Neural cell (in vitro differentiated cells): ENCODE data around the gene TLE7. TPM values are rescaled to one million over a fixed set of nuclear protein-coding genes. Genes with fewer than 3 reads are reported as not detected.

Experiments
- H2AFZ ChIP-seq: fragments of 200-600, 300-800 bp; sonication (generic), shearing (Covaris generic); 2 replicates; pipeline ENCODE4 v1.6.0; 2014; ENCODE audit warnings: low read depth, mild to moderate bottlenecking, antibody characterized with exemption, low read length, moderate library complexity
- H3F3A ChIP-seq: fragments of 200-600 bp; shearing (Covaris generic); 2 replicates; pipeline ENCODE4 v1.6.1; 2016; ENCODE audit warnings: mild to moderate bottlenecking, moderate library complexity, mixed read lengths, antibody characterized with exemption, low read length; ENCODE audit not compliant: insufficient read depth, poor library complexity, severe bottlenecking
- H3K27ac ChIP-seq: fragments of 200-600, 300-800 bp; sonication (generic), shearing (Covaris generic); 2 replicates; pipeline ENCODE4 v1.5.1; 2014; ENCODE audit warnings: mild to moderate bottlenecking, low read length, moderate library complexity
- H3K27me3 ChIP-seq: fragments of 300-800, 200-600 bp; sonication (generic), shearing (Covaris generic); 2 replicates; pipeline ENCODE4 v1.6.0; 2014; ENCODE audit warnings: mild to moderate bottlenecking, low read depth, low read length, moderate library complexity; ENCODE audit not compliant: insufficient read depth
- H3K36me3 ChIP-seq: fragments of 300-800, 200-600 bp; sonication (generic), shearing (Covaris generic); 2 replicates; pipeline ENCODE4 v1.5.1; 2014; ENCODE audit warnings: mild to moderate bottlenecking, antibody characterized with exemption, low read length, moderate library complexity; ENCODE audit not compliant: insufficient read depth
- H3K4me2 ChIP-seq: fragments of 300-800, 200-600 bp; sonication (generic), shearing (Covaris generic); 2 replicates; pipeline ENCODE4 v1.6.0; 2014; ENCODE audit warnings: mild to moderate bottlenecking, low read length
- H3K4me3 ChIP-seq: fragments of 300-800, 200-600 bp; sonication (generic), shearing (Covaris generic); 2 replicates; pipeline ENCODE4 v1.5.1; 2014; ENCODE audit warnings: mild to moderate bottlenecking, low read length, moderate library complexity
- H3K79me2 ChIP-seq: fragments of 200-600 bp; shearing (Covaris generic); replicated peaks from 2 replicates; pipeline ENCODE4 v1.6.0; 2014; ENCODE audit warnings: mild to moderate bottlenecking, low read length, moderate library complexity; ENCODE audit not compliant: insufficient read depth
- H3K9ac ChIP-seq: fragments of 300-800, 200-600 bp; sonication (generic), shearing (Covaris generic); 2 replicates; pipeline ENCODE4 v1.6.1; 2016; ENCODE audit warnings: mild to moderate bottlenecking, low read length, mixed read lengths
- H3K9me2 ChIP-seq: fragments of 200-600 bp; shearing (Covaris generic); 2 replicates; pipeline ENCODE4 v1.6.1; 2016; ENCODE audit warnings: mild to moderate bottlenecking, low read length, mixed read lengths; ENCODE audit not compliant: insufficient read depth
- H3K9me3 ChIP-seq: fragments of 200-600, 300-800 bp; sonication (generic), shearing (Covaris generic); 2 replicates; pipeline ENCODE4 v1.6.1; 2016; ENCODE audit warnings: mild to moderate bottlenecking, mixed run types, low read length, moderate library complexity, mixed read lengths
- H4K20me1 ChIP-seq: fragments of 200-600 bp; shearing (Covaris generic); 2 replicates; pipeline ENCODE4 v1.6.1; 2016; ENCODE audit warnings: mild to moderate bottlenecking, mixed run types; ENCODE audit not compliant: insufficient read depth
- CTCF ChIP-seq: fragments of 450-650 bp; IDR thresholded peaks from 2 replicates; pipeline ENCODE4 v1.5.1; 2014; ENCODE audit warnings: antibody characterized with exemption, mild to moderate bottlenecking, moderate library complexity; ENCODE audit not compliant: poor library complexity, severe bottlenecking
- EP300 ChIP-seq: fragments of 450-650 bp; conservative IDR thresholded peaks from 2 replicates; pipeline ENCODE4 v1.6.1; 2014; ENCODE audit warnings: antibody characterized with exemption, mild to moderate bottlenecking, moderate library complexity; ENCODE audit not compliant: poor library complexity, severe bottlenecking
- EZH2 ChIP-seq: fragments of 200-600, 300-800 bp; shearing (Covaris generic), sonication (generic); IDR thresholded peaks from 2 replicates; pipeline ENCODE4 v1.6.1; 2014; ENCODE audit warnings: antibody characterized with exemption, low read length, borderline replicate concordance, mild to moderate bottlenecking; ENCODE audit not compliant: insufficient read depth, poor library complexity, severe bottlenecking
- MXI1 ChIP-seq: fragments of 450-650 bp; conservative IDR thresholded peaks from 2 replicates; pipeline ENCODE4 v1.6.1; 2014; ENCODE audit warnings: antibody characterized with exemption, mild to moderate bottlenecking; ENCODE audit not compliant: poor library complexity, severe bottlenecking
- POLR2AphosphoS5 ChIP-seq: IDR thresholded peaks from 2 replicates; pipeline ENCODE4 v1.6.1; 2012
- RAD21 ChIP-seq: fragments of 450-650 bp; conservative IDR thresholded peaks from 2 replicates; pipeline ENCODE4 v1.6.1; 2014; ENCODE audit warnings: antibody characterized with exemption, mild to moderate bottlenecking, moderate library complexity
- REST ChIP-seq: IDR thresholded peaks from 2 replicates; pipeline ENCODE4 v1.6.1; 2012; ENCODE audit warnings: borderline replicate concordance
- SMC3 ChIP-seq: fragments of 450-650 bp; conservative IDR thresholded peaks from 2 replicates; pipeline ENCODE4 v1.6.1; 2014; ENCODE audit warnings: antibody characterized with exemption, mild to moderate bottlenecking, moderate library complexity; ENCODE audit not compliant: poor library complexity
- TAF1 ChIP-seq: IDR thresholded peaks from 2 replicates; pipeline ENCODE4 v1.6.1; 2012; ENCODE audit warnings: low read depth
- polyA plus RNA-seq: library from polyadenylated mRNA; depleted of rRNA; stranded (reverse); fragments of >200 nt; gene quantifications from 2 replicates; pipeline ENCODE4 v1.2.3, GENCODE V29; 2014

Gene TLE7
- polyA plus RNA-seq, 1 donor from 2014 or later, result not detected

GRCh38 chr16:71407731-71408130 lies 34.1 kb downstream of the TLE7 start:
- no peaks in the 10 kb centered on the region for H3K9me2 ChIP-seq
- no peaks in the 10 kb centered on the region for H3K79me2 ChIP-seq
- H3F3A ChIP-seq, result no peaks in the 10 kb centered on the region
- H3K27me3 ChIP-seq, result no peaks in the 10 kb centered on the region
- H4K20me1 ChIP-seq, result no peaks in the 10 kb centered on the region
- no peak overlapping the region for H3K27ac ChIP-seq
- no peak overlapping the region for H3K4me2 ChIP-seq
- H3K36me3 ChIP-seq, result no peaks in the 10 kb centered on the region
- H2AFZ ChIP-seq, result no peak overlapping the region
- no peak for TF ChIP-seq SMC3
- no peak overlapping the region for H3K9ac ChIP-seq
- no peak overlapping the region for H3K4me3 ChIP-seq
- H3K9me3 ChIP-seq, result no peaks in the 10 kb centered on the region

- no peak overlapping the region for H3K9ac ChIP-seq
- no peaks in the 10 kb centered on the region for H3K9me3 ChIP-seq
- H3K4me3 ChIP-seq, result no peak overlapping the region
- H3K36me3 ChIP-seq, result no peaks in the 10 kb centered on the region
- no peak overlapping the region for H2AFZ ChIP-seq
- no peaks in the 10 kb centered on the region for H4K20me1 ChIP-seq
- no peaks in the 10 kb centered on the region for H3K79me2 ChIP-seq
- no peak overlapping the region for H3K4me2 ChIP-seq
- no peaks in the 10 kb centered on the region for H3K27me3 ChIP-seq
- H3F3A ChIP-seq, result no peaks in the 10 kb centered on the region
- TF ChIP-seq SMC3 (no peak), CTCF (no peak), REST (no peak), POLR2AphosphoS5 (no peak), TAF1 (no peak), RAD21 (no peak), EZH2 (no peak), MXI1 (no peak), EP300 (no peak)
- H3K27ac ChIP-seq, result no peak overlapping the region
- no peaks in the 10 kb centered on the region for H3K9me2 ChIP-seq
These were observed 35.1 kb downstream of the TLE7 start for GRCh38 chr16:71406724-71407123.

GRCh38 chr16:71406316-71406715 lies 35.5 kb downstream of the TLE7 start:
- no peaks in the 10 kb centered on the region for H3F3A ChIP-seq
- no peaks in the 10 kb centered on the region for H3K36me3 ChIP-seq
- H3K4me2 ChIP-seq, result no peak overlapping the region
- no peak overlapping the region for H3K27ac ChIP-seq
- no peak overlapping the region for H2AFZ ChIP-seq
- H3K9me3 ChIP-seq, result no peaks in the 10 kb centered on the region
- H3K9ac ChIP-seq, result no peak overlapping the region
- no peaks in the 10 kb centered on the region for H4K20me1 ChIP-seq
- TF ChIP-seq CTCF (no peak), RAD21 (no peak)
- no peaks in the 10 kb centered on the region for H3K79me2 ChIP-seq
- no peaks in the 10 kb centered on the region for H3K9me2 ChIP-seq
- no peak overlapping the region for H3K4me3 ChIP-seq
- H3K27me3 ChIP-seq, result no peaks in the 10 kb centered on the region
